Neural cell (in vitro differentiated cells): ENCODE measurements around the gene RWDD3. TPM values are rescaled to one million over a fixed set of nuclear protein-coding genes. Genes with fewer than 3 reads are reported as not detected.
A peak's percentile ranks its signal among the peaks of the same experiment; 100 is the strongest.

Experiments used
- H2AFZ ChIP-seq: fragments of 200-600, 300-800 bp; sonication (generic), shearing (Covaris generic); 2 replicates; pipeline ENCODE4 v1.6.0; 2014; ENCODE audit warnings: low read depth, mild to moderate bottlenecking, antibody characterized with exemption, low read length, moderate library complexity
- H3F3A ChIP-seq: fragments of 200-600 bp; shearing (Covaris generic); 2 replicates; pipeline ENCODE4 v1.6.1; 2016; ENCODE audit warnings: mild to moderate bottlenecking, moderate library complexity, mixed read lengths, antibody characterized with exemption, low read length; ENCODE audit not compliant: insufficient read depth, poor library complexity, severe bottlenecking
- H3K27ac ChIP-seq: fragments of 200-600, 300-800 bp; sonication (generic), shearing (Covaris generic); 2 replicates; pipeline ENCODE4 v1.5.1; 2014; ENCODE audit warnings: mild to moderate bottlenecking, low read length, moderate library complexity
- H3K27me3 ChIP-seq: fragments of 300-800, 200-600 bp; sonication (generic), shearing (Covaris generic); 2 replicates; pipeline ENCODE4 v1.6.0; 2014; ENCODE audit warnings: mild to moderate bottlenecking, low read depth, low read length, moderate library complexity; ENCODE audit not compliant: insufficient read depth
- H3K36me3 ChIP-seq: fragments of 300-800, 200-600 bp; sonication (generic), shearing (Covaris generic); 2 replicates; pipeline ENCODE4 v1.5.1; 2014; ENCODE audit warnings: mild to moderate bottlenecking, antibody characterized with exemption, low read length, moderate library complexity; ENCODE audit not compliant: insufficient read depth
- H3K4me2 ChIP-seq: fragments of 300-800, 200-600 bp; sonication (generic), shearing (Covaris generic); 2 replicates; pipeline ENCODE4 v1.6.0; 2014; ENCODE audit warnings: mild to moderate bottlenecking, low read length
- H3K4me3 ChIP-seq: fragments of 300-800, 200-600 bp; sonication (generic), shearing (Covaris generic); 2 replicates; pipeline ENCODE4 v1.5.1; 2014; ENCODE audit warnings: mild to moderate bottlenecking, low read length, moderate library complexity
- H3K79me2 ChIP-seq: fragments of 200-600 bp; shearing (Covaris generic); replicated peaks from 2 replicates; pipeline ENCODE4 v1.6.0; 2014; ENCODE audit warnings: mild to moderate bottlenecking, low read length, moderate library complexity; ENCODE audit not compliant: insufficient read depth
- H3K9ac ChIP-seq: fragments of 300-800, 200-600 bp; sonication (generic), shearing (Covaris generic); 2 replicates; pipeline ENCODE4 v1.6.1; 2016; ENCODE audit warnings: mild to moderate bottlenecking, low read length, mixed read lengths
- H3K9me2 ChIP-seq: fragments of 200-600 bp; shearing (Covaris generic); 2 replicates; pipeline ENCODE4 v1.6.1; 2016; ENCODE audit warnings: mild to moderate bottlenecking, low read length, mixed read lengths; ENCODE audit not compliant: insufficient read depth
- H3K9me3 ChIP-seq: fragments of 200-600, 300-800 bp; sonication (generic), shearing (Covaris generic); 2 replicates; pipeline ENCODE4 v1.6.1; 2016; ENCODE audit warnings: mild to moderate bottlenecking, mixed run types, low read length, moderate library complexity, mixed read lengths
- H4K20me1 ChIP-seq: fragments of 200-600 bp; shearing (Covaris generic); 2 replicates; pipeline ENCODE4 v1.6.1; 2016; ENCODE audit warnings: mild to moderate bottlenecking, mixed run types; ENCODE audit not compliant: insufficient read depth
- CTCF ChIP-seq: fragments of 450-650 bp; IDR thresholded peaks from 2 replicates; pipeline ENCODE4 v1.5.1; 2014; ENCODE audit warnings: antibody characterized with exemption, mild to moderate bottlenecking, moderate library complexity; ENCODE audit not compliant: poor library complexity, severe bottlenecking
- EZH2 ChIP-seq: fragments of 200-600, 300-800 bp; shearing (Covaris generic), sonication (generic); IDR thresholded peaks from 2 replicates; pipeline ENCODE4 v1.6.1; 2014; ENCODE audit warnings: antibody characterized with exemption, low read length, borderline replicate concordance, mild to moderate bottlenecking; ENCODE audit not compliant: insufficient read depth, poor library complexity, severe bottlenecking
- MXI1 ChIP-seq: fragments of 450-650 bp; conservative IDR thresholded peaks from 2 replicates; pipeline ENCODE4 v1.6.1; 2014; ENCODE audit warnings: antibody characterized with exemption, mild to moderate bottlenecking; ENCODE audit not compliant: poor library complexity, severe bottlenecking
- POLR2AphosphoS5 ChIP-seq: IDR thresholded peaks from 2 replicates; pipeline ENCODE4 v1.6.1; 2012
- RAD21 ChIP-seq: fragments of 450-650 bp; conservative IDR thresholded peaks from 2 replicates; pipeline ENCODE4 v1.6.1; 2014; ENCODE audit warnings: antibody characterized with exemption, mild to moderate bottlenecking, moderate library complexity
- SMC3 ChIP-seq: fragments of 450-650 bp; conservative IDR thresholded peaks from 2 replicates; pipeline ENCODE4 v1.6.1; 2014; ENCODE audit warnings: antibody characterized with exemption, mild to moderate bottlenecking, moderate library complexity; ENCODE audit not compliant: poor library complexity
- polyA plus RNA-seq: library from polyadenylated mRNA; depleted of rRNA; stranded (reverse); fragments of >200 nt; gene quantifications from 2 replicates; pipeline ENCODE4 v1.2.3, GENCODE V29; 2014

Gene RWDD3
- polyA plus RNA-seq, 1 donor from 2014 or later: 41.1 TPM

- Histone ChIP-seq H3K9me2 (no peaks in the 10 kb centered on the region), H3F3A (no peaks in the 10 kb centered on the region), H3K9ac (no peak overlapping the region), H3K27me3 (no peaks in the 10 kb centered on the region), H3K4me2 (no peak overlapping the region), H4K20me1 (no peaks in the 10 kb centered on the region), H3K4me3 (no peak overlapping the region), H2AFZ (no peak overlapping the region), H3K9me3 (no peaks in the 10 kb centered on the region), H3K79me2 (peaks cover 5% of the 10 kb centered on the region), H3K27ac (no peak overlapping the region), H3K36me3 (no peaks in the 10 kb centered on the region)
- no peak for TF ChIP-seq CTCF
- no peak for TF ChIP-seq POLR2AphosphoS5
- TF ChIP-seq SMC3: no peak
- TF ChIP-seq EZH2: no peak
- no peak for TF ChIP-seq MXI1
Observed at GRCh38 chr1:95230768-95231191, 3.2 kb upstream of the RWDD3 start.

DNA sequence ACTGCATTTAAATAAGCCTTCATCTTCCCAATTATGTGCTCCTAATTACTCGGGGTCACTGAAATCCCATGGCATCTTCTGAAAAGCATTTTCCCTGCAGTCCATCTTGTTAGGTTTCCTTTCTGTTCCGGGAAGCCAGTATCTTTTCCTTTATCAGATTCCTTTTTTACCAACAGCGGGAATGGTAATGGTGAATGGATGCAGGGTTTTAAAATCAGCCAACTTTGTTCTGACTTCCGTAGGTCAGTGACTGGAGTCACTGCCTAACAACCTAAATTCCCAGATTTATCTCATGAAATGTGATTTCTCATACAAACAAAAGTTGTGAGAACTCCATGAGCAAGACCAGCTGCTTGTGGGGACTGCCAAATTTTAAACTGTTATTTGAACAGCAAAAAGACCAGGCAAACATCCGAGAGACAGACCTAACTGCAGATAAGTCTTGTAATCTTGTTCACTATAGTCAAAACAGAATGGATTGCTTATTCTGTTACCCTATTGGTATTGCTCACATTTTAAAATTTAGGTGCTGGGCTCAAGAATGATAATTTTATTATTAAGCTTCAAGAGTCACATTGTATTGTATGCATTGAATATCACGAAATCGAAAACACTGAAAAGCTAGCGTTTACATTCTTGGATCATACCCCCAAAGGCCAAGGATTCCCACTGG, 1.2 kb upstream of the RWDD3 start:
- H3K9me3 ChIP-seq: no peaks in the 10 kb centered on the region

More for the DNA sequence above, 1.2 kb upstream of the RWDD3 start:
- Histone ChIP-seq H2AFZ (no peak overlapping the region), H3K36me3 (no peaks in the 10 kb centered on the region), H3K79me2 (peaks cover 5% of the 10 kb centered on the region), H3K9ac (no peak overlapping the region), H3K27me3 (no peaks in the 10 kb centered on the region), H3K4me3 (peak overlapping the region; percentile 85), H3K4me2 (no peak overlapping the region), H3F3A (no peaks in the 10 kb centered on the region), H3K9me2 (no peaks in the 10 kb centered on the region), H4K20me1 (no peaks in the 10 kb centered on the region), H3K27ac (no peak overlapping the region)
- TF ChIP-seq RAD21 (no peak), EZH2 (no peak), MXI1 (no peak), POLR2AphosphoS5 (no peak), SMC3 (no peak), CTCF (no peak)
